ENCODE results near the gene PGAM2. TPM values are rescaled to one million over a fixed set of nuclear protein-coding genes. Genes with fewer than 3 reads are reported as not detected.

Gene PGAM2
- total RNA-seq, 4 donors from 2014 or later, result 3.2 to 3.9 TPM; not detected in 2

DNA sequence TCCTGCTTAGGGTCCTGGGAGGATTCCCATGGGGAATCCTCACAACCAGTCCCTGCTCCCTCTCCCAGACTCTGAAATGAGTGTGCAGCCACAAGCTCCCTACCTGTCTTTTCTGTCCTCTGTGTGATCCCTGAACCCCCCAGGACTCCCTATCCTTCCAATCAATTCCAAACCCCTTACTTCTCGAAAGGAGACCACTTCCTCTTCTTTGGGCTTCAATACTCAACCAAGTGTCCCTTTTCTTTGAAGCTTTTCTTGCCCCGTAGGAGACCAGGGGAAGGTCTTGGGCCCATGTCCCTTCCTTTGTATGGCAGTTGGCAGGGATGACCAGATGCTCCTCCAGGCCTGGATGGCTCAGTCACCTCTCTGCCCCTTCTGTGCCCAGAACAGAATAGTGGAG lies 40.5 kb upstream of the PGAM2 start:
- WGBS, 2 donors (ENCODE audit: low coverage in 1 of 2), result no CpG with 5 or more reads among the region's 2 CpGs
- Histone ChIP-seq H3K36me3 (peaks cover 0 to 44% of the 10 kb centered on the region in 2 donors), H3K4me3 (peak overlapping the region in 1 of 2 donors; percentile 68), H3K27ac (peak overlapping the region; percentile 76 to 93 (median 92)), H3K4me1 (peaks cover 0 to 97% (median 16%) of the 10 kb centered on the region in 3 donors), H3K27me3 (no peaks in the 10 kb centered on the region), H3K9me3 (no peaks in the 10 kb centered on the region)
- no peak for TF ChIP-seq POLR2A (IDR thresholded peaks at IDR 0.05)
- no peak for TF ChIP-seq POLR2AphosphoS5 (IDR thresholded peaks at IDR 0.05)
- no peak for TF ChIP-seq EP300 (IDR thresholded peaks at IDR 0.05)
- TF ChIP-seq, protein P1, sequence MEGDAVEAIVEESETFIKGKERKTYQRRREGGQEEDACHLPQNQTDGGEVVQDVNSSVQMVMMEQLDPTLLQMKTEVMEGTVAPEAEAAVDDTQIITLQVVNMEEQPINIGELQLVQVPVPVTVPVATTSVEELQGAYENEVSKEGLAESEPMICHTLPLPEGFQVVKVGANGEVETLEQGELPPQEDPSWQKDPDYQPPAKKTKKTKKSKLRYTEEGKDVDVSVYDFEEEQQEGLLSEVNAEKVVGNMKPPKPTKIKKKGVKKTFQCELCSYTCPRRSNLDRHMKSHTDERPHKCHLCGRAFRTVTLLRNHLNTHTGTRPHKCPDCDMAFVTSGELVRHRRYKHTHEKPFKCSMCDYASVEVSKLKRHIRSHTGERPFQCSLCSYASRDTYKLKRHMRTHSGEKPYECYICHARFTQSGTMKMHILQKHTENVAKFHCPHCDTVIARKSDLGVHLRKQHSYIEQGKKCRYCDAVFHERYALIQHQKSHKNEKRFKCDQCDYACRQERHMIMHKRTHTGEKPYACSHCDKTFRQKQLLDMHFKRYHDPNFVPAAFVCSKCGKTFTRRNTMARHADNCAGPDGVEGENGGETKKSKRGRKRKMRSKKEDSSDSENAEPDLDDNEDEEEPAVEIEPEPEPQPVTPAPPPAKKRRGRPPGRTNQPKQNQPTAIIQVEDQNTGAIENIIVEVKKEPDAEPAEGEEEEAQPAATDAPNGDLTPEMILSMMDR (IDR thresholded peaks at IDR 0.05), result no peak
- no peak for ATAC-seq

DNA sequence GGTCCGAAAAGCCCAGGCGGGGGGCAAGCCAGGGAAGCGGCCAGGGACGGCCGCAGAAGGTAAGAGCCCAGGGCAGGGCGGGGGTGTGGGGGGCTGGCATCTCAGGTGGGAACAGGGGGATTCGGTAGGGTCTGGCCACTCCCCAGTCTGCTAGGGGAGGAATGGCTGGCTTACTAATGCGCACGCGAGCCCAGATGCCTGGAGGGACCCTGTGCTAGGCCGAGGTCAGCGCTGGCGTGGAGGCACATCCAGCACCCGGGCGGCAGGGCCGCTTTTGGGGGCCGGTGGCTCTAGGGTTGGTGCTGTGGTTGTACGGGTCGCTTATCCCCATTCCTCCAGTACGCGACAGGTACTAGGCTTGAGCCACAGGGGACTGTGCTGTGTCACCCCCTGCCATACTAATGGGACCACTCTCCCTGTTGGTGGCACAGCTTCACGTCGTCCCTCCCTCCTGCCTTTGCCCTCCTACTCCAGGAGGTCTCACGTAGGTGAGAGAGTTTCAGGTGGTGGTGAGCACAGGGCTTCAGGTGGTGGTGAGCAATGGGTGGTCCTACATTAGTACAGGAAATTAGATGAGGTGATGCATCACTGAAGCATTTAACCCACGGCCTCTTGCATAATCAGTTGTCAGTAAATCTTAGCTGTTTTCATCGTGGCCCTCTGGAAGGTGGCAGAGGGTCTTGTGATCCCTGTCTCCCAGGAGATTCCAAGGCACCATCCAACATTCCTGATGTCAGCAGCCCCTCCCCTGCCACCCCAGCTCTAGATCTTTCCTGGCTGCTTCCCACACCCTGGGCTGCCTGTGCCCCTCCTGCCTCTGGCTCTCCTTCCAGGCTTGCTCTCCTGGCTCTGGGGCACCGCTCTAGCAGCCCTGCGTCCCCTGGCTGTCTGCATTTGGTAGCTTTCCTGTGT lies 39.7 kb upstream of the PGAM2 start:
- H3K9me3 ChIP-seq, result no peaks in the 10 kb centered on the region
- TF ChIP-seq, protein P1 (IDR thresholded peaks at IDR 0.05), result peak in 1 of 4 experiments; percentile 37
- TF ChIP-seq POLR2AphosphoS5 (IDR thresholded peaks at IDR 0.05), result peak; percentile 81
- TF ChIP-seq EP300 (IDR thresholded peaks at IDR 0.05), result no peak
- TF ChIP-seq POLR2A (IDR thresholded peaks at IDR 0.05), result no peak
- peak; percentile 64 for ATAC-seq
- WGBS, 2 donors (ENCODE audit: low coverage in 1 of 2), result 24 to 32% methylated on average over 2 to 8 of the region's 28 CpGs
- H3K27ac ChIP-seq, result peak overlapping the region; percentile 76 to 93 (median 92)
- peak overlapping the region; percentile 37 to 68 for H3K4me3 ChIP-seq
- H3K4me1 ChIP-seq, result peaks cover 0 to 97% (median 22%) of the 10 kb centered on the region in 3 donors
- no peaks in the 10 kb centered on the region for H3K27me3 ChIP-seq
- peaks cover 0 to 37% of the 10 kb centered on the region in 2 donors for H3K36me3 ChIP-seq

DNA sequence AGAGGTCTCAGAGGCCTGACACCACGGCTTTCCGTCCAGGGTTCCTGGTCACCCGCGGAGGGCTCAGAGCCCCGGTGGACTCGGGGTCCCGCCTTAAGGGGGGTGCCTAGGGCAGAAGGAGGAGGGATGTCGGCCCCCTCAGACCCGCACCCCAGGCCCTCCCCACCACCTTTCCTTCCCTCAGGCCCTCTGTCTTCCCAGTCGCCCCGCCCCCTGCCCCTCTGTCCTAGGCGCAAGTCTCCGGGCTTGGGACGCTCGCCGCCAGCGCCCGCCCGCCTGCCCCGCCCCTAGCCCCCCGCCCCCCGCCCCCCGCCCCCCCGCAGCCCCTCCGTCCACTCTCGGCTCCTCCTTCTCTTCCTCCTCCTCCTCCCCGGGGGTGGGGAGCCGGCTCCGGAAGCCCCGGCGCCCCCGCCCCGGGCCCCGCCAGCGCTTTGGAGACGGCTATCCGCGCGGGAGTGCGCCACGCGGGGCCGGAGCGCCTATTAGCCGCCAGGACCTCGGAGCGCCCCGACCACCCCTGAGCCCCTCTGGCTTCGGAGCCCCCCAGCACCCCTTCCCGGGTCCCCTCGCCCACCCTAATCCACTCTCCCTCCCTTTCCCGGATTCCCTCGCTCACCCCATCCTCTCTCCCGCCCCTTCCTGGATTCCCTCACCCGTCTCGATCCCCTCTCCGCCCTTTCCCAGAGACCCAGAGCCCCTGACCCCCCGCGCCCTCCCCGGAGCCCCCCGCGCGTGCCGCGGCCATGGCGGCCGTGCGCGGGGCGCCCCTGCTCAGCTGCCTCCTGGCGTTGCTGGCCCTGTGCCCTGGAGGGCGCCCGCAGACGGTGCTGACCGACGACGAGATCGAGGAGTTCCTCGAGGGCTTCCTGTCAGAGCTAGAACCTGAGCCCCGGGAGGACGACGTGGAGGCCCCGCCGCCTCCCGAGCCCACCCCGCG lies 38.8 kb upstream of the PGAM2 start, which contains the start of gene AEBP1:
Gene AEBP1, plus strand, starts transcription at position 423 of the 937 bp plus-strand sequence. Its CDS starts 321 bp downstream, at position 744.
- TF ChIP-seq, protein P1 (IDR thresholded peaks at IDR 0.05), result no peak
- TF ChIP-seq EP300 (IDR thresholded peaks at IDR 0.05) (no peak), POLR2AphosphoS5 (IDR thresholded peaks at IDR 0.05) (peak; percentile 23), POLR2A (IDR thresholded peaks at IDR 0.05) (peak in 1 of 2 donors; percentile 29)
- H3K4me1 ChIP-seq, result peaks cover 0 to 98% (median 22%) of the 10 kb centered on the region in 3 donors
- WGBS, 2 donors (ENCODE audit: low coverage in 1 of 2), result 0% methylated on average over 4 of the region's 87 CpGs; no CpG with 5 or more reads in 1 of the 2 donors

DNA sequence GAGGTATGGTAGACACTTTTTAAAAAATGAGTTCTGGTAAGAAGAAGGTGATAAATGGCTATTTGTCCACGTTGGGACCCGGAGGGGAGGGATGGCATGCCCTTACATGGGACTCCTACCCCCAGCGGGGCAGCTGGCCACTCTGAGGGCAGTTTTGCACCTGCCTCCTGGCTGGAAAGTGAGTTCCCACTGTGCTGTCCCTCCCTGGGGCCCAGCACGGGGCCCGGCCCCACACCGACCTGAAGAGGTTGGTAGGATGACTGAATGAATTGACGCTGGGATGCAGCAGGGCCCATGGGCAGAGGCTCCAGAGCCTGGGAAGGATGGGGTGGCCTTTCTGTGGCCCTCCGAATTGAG lies 38.2 kb upstream of the PGAM2 start:
- no peaks in the 10 kb centered on the region for H3K9me3 ChIP-seq
- H3K27me3 ChIP-seq, result no peaks in the 10 kb centered on the region
- no peak for TF ChIP-seq POLR2AphosphoS5 (IDR thresholded peaks at IDR 0.05)
- TF ChIP-seq POLR2A (IDR thresholded peaks at IDR 0.05), result no peak
- TF ChIP-seq, protein P1 (IDR thresholded peaks at IDR 0.05), result no peak
- TF ChIP-seq EP300 (IDR thresholded peaks at IDR 0.05), result no peak
- H3K4me1 ChIP-seq, result peaks cover 0 to 92% (median 22%) of the 10 kb centered on the region in 3 donors
- WGBS, 2 donors (ENCODE audit: low coverage in 1 of 2), result 53% methylated on average over 7 of the region's 8 CpGs; no CpG with 5 or more reads in 1 of the 2 donors
- H3K27ac ChIP-seq, result peak overlapping the region; percentile 76 to 93 (median 92)
- no peak for ATAC-seq
- H3K36me3 ChIP-seq, result peaks cover 0 to 21% of the 10 kb centered on the region in 2 donors
- H3K4me3 ChIP-seq, result peak overlapping the region in 1 of 2 donors; percentile 68

More for the DNA sequence above, 38.8 kb upstream of the PGAM2 start, which contains the start of gene AEBP1:
- Histone ChIP-seq H3K27ac (peak within 1 kb of the TSS; percentile 76 to 93 (median 92)), H3K36me3 (peaks cover 0 to 27% of the 10 kb centered on the region in 2 donors), H3K4me3 (peak within 1 kb of the TSS; percentile 37 to 68), H3K9me3 (no peaks in the 10 kb centered on the region), H3K27me3 (no peaks in the 10 kb centered on the region)
- peak; percentile 52 for ATAC-seq

All from gastroesophageal sphincter (tissue), 4 donors.